ENCODE data around the gene CETN2.

Gene CETN2

GRCh38 chrX:152871260-152871659 lies 40.7 kb upstream of the CETN2 start:
- POLR2A ChIA-PET = no interaction called here
- no peak for DNase-seq (ENCODE audit: extremely low spot score)
- CTCF ChIA-PET = no interaction called here
- TF ChIP-seq CTCF (IDR thresholded peaks at IDR 0.05; ENCODE audit: control extremely low read depth, extremely low read depth, low read depth, missing control alignments) = no peak

GRCh38 chrX:152869972-152870371 lies 39.4 kb upstream of the CETN2 start:
- DNase-seq (ENCODE audit: extremely low spot score) = no peak
- no peak for TF ChIP-seq CTCF (IDR thresholded peaks at IDR 0.05; ENCODE audit: control extremely low read depth, extremely low read depth, low read depth, missing control alignments)
- POLR2A ChIA-PET = no interaction called here
- CTCF ChIA-PET = no interaction called here

GRCh38 chrX:152866386-152866785 lies 35.8 kb upstream of the CETN2 start:
- no peak for TF ChIP-seq CTCF (IDR thresholded peaks at IDR 0.05; ENCODE audit: control extremely low read depth, extremely low read depth, low read depth, missing control alignments)
- ChIA-PET CTCF (no interaction called here), POLR2A (no interaction called here)
- DNase-seq (ENCODE audit: extremely low spot score) = no peak

- no peak for TF ChIP-seq CTCF (IDR thresholded peaks at IDR 0.05; ENCODE audit: control extremely low read depth, extremely low read depth, low read depth, missing control alignments)
- ChIA-PET CTCF (no interaction called here), POLR2A (no interaction called here)
- no peak for DNase-seq (ENCODE audit: extremely low spot score)
Observed at GRCh38 chrX:152865232-152865920, 34.8 kb upstream of the CETN2 start.

GRCh38 chrX:152861826-152862225 lies 31.3 kb upstream of the CETN2 start:
- no peak for DNase-seq (ENCODE audit: extremely low spot score)
- POLR2A ChIA-PET = no interaction called here
- CTCF ChIA-PET = no interaction called here
- TF ChIP-seq CTCF (IDR thresholded peaks at IDR 0.05; ENCODE audit: control extremely low read depth, extremely low read depth, low read depth, missing control alignments) = no peak

- no peak for TF ChIP-seq CTCF (IDR thresholded peaks at IDR 0.05; ENCODE audit: control extremely low read depth, extremely low read depth, low read depth, missing control alignments)
- ChIA-PET POLR2A (no interaction called here), CTCF (no interaction called here)
- no peak for DNase-seq (ENCODE audit: extremely low spot score)
Observed at GRCh38 chrX:152861116-152861515, 30.6 kb upstream of the CETN2 start.

- TF ChIP-seq CTCF (IDR thresholded peaks at IDR 0.05; ENCODE audit: control extremely low read depth, extremely low read depth, low read depth, missing control alignments) = no peak
- CTCF ChIA-PET = no interaction called here
- no peak for DNase-seq (ENCODE audit: extremely low spot score)
Observed at GRCh38 chrX:152853986-152854385, 23.4 kb upstream of the CETN2 start.

More at GRCh38 chrX:152853986-152854385, 23.4 kb upstream of the CETN2 start:
- POLR2A ChIA-PET = no interaction called here

Data from GM10248 (cell line).